Measurements from ENCODE around the gene RASGRP2.

- TF ChIP-seq POLR2AphosphoS5 (IDR thresholded peaks at IDR 0.05; ENCODE audit: low read depth, low read length) = no peak
- TF ChIP-seq POLR2A (IDR thresholded peaks at IDR 0.05; ENCODE audit: low read depth, low read length) = no peak
- no peak for TF ChIP-seq TAF1 (IDR thresholded peaks at IDR 0.05; ENCODE audit: low read depth, low read length)
- TF ChIP-seq PAX5 (IDR thresholded peaks at IDR 0.05; ENCODE audit: insufficient read depth, low read length, severe bottlenecking) = no peak
- TF ChIP-seq SPI1 (IDR thresholded peaks at IDR 0.05; ENCODE audit: low read depth, low read length) = no peak
Observed at GRCh38 chr11:64726867-64727530, 16.9 kb downstream of the RASGRP2 start.
